SJCRH30 (cell line): ENCODE results near the gene ZNF77. TPM values are rescaled to one million over a fixed set of nuclear protein-coding genes. Genes with fewer than 3 reads are reported as not detected.
A peak's percentile ranks its signal among the peaks of the same experiment; 100 is the strongest.
"Not testable (repeated sequence)": the region's sequence is repeated elsewhere in the genome, so short reads cannot be mapped to it uniquely, and the experiment has no call there.

Source experiments
- DNase-seq, 2 experiments: peaks; one replicate each; pipeline ENCODE4 v3.0.0-alpha.2; 2015 to 2020
- H3K27ac ChIP-seq: fragments of 250-450 bp; sonication (Bioruptor Pico); 2 replicates; pipeline ENCODE4 v1.5.1; 2020; ENCODE audit warnings: mild to moderate bottlenecking, moderate library complexity
- H3K27me3 ChIP-seq: fragments of 250-450 bp; sonication (Bioruptor Pico); 2 replicates; pipeline ENCODE4 v1.5.1; 2020; ENCODE audit warnings: mild to moderate bottlenecking, moderate library complexity
- H3K36me3 ChIP-seq: fragments of 250-450 bp; sonication (Bioruptor Pico); 2 replicates; pipeline ENCODE4 v1.5.1; 2020; ENCODE audit warnings: mild to moderate bottlenecking, moderate library complexity
- H3K4me1 ChIP-seq: fragments of 250-450 bp; sonication (Bioruptor Pico); 2 replicates; pipeline ENCODE4 v1.5.1; 2020; ENCODE audit warnings: mild to moderate bottlenecking, moderate library complexity
- H3K4me3 ChIP-seq: fragments of 250-450 bp; sonication (Bioruptor Pico); 2 replicates; pipeline ENCODE4 v1.5.1; 2020; ENCODE audit warnings: mild to moderate bottlenecking, moderate library complexity
- H3K9me3 ChIP-seq: fragments of 250-450 bp; sonication (Bioruptor Pico); replicated peaks from 2 replicates; pipeline ENCODE4 v1.5.1; 2020; ENCODE audit warnings: mild to moderate bottlenecking, moderate library complexity
- total RNA-seq: library from RNA; depleted of rRNA; stranded (reverse); fragments of >200 nt; shearing (Covaris generic); gene quantifications from 2 replicates; pipeline ENCODE4 v1.2.3, GENCODE V29; 2014

Gene ZNF77
- total RNA-seq, 1 experiment from 2014 or later: 17.3 TPM

- no peaks in the 10 kb centered on the region for H3K36me3 ChIP-seq
- no peaks in the 10 kb centered on the region for H3K27me3 ChIP-seq
- peaks cover 9% of the 10 kb centered on the region; the same call in 1 of the 2 replicates for H3K4me1 ChIP-seq
- no peak for DNase-seq
- H3K4me3 ChIP-seq: no peak overlapping the region
- no peaks in the 10 kb centered on the region for H3K9me3 ChIP-seq
- H3K27ac ChIP-seq: no peak overlapping the region
Measured at GRCh38 chr19:2978166-2978767, 33.5 kb upstream of the ZNF77 start.

DNA sequence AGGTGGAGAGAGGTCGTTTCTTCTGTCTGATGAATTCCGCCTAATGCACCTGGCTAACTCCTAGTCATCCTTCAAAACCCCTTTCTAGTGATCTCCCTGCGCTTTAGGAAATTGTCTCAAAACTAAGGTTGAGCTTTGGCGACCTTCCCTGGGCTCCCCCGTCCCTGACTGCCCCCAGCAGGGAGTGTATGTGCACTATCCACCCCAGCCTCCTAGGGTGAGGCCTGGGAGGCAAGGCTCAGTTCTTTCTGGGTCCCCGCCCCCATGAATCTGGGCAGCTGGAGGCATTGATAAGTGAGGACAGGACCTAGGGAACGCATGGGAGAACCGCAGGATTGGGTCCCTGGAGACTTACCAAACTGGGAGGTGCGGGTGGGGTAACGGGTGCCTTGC, 33.0 kb upstream of the ZNF77 start:
- no peak overlapping the region for H3K27ac ChIP-seq
- H3K9me3 ChIP-seq: no peaks in the 10 kb centered on the region
- peak overlapping the region; percentile 54 for H3K4me3 ChIP-seq
- H3K36me3 ChIP-seq: no peaks in the 10 kb centered on the region
- H3K27me3 ChIP-seq: no peaks in the 10 kb centered on the region
- H3K4me1 ChIP-seq: peaks cover 6% of the 10 kb centered on the region; the same call in 1 of the 2 replicates
- DNase-seq: peak; percentile 32 to 37

DNA sequence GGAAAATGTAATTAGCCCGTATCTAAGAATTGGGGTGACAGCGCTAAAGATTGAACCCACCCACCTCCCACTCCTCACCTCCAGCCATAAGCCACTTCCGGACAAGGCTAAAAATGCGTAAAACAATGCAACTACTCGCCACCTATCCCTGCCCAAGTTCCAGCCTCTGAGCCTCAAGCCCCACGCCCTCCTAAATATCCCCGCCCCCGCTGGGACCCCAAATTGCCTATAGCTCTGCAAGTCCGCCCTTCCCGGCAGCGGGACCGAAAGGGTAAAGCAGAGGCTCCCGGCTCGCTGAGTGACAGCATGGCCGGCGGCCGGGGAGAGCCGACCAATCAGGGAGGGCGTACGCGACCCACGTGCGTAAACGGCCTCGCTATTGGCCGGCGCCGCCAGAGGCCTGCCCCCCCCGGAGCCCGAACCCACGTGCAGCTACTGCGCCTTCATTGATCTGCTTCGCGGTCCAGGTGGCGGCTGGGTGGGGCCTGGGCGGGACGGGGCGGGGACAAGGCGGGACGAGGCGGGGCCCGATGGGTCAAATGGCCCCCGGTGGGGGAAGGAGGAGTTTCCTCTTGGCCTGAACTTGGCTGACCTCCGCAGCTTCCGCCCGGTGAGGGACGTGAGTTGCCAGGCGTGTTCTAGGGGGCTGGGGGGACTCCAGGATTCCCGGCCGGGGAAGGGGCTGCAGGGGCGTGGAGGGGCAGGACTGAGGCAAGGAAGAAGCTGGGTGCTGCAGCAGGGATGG, 32.4 kb upstream of the ZNF77 start, which contains the start of gene TLE6:
TSS of gene TLE6 (plus strand) at position 564 of the 745 bp plus-strand sequence. CDS start 670 bp downstream, outside the sequence.
- H3K4me3 ChIP-seq: peak within 1 kb of the TSS; percentile 54
- H3K36me3 ChIP-seq: no peaks in the 10 kb centered on the region
- H3K27ac ChIP-seq: no peak within 1 kb of the TSS; the same call in 1 of the 2 replicates
- DNase-seq: peak; percentile 96 to 98
- no peaks in the 10 kb centered on the region for H3K27me3 ChIP-seq
- peaks cover 4% of the 10 kb centered on the region; the same call in 1 of the 2 replicates for H3K4me1 ChIP-seq
- H3K9me3 ChIP-seq: no peaks in the 10 kb centered on the region

GRCh38 chr19:2976609-2977000, 31.8 kb upstream of the ZNF77 start:
- Histone ChIP-seq H3K4me1 (peaks cover 8% of the 10 kb centered on the region; the same call in 1 of the 2 replicates), H3K9me3 (no peaks in the 10 kb centered on the region), H3K27ac (no peak overlapping the region; the same call in 1 of the 2 replicates), H3K4me3 (peak overlapping the region; percentile 54), H3K27me3 (no peaks in the 10 kb centered on the region), H3K36me3 (no peaks in the 10 kb centered on the region)
- DNase-seq: peak; percentile 49 to 60

DNA sequence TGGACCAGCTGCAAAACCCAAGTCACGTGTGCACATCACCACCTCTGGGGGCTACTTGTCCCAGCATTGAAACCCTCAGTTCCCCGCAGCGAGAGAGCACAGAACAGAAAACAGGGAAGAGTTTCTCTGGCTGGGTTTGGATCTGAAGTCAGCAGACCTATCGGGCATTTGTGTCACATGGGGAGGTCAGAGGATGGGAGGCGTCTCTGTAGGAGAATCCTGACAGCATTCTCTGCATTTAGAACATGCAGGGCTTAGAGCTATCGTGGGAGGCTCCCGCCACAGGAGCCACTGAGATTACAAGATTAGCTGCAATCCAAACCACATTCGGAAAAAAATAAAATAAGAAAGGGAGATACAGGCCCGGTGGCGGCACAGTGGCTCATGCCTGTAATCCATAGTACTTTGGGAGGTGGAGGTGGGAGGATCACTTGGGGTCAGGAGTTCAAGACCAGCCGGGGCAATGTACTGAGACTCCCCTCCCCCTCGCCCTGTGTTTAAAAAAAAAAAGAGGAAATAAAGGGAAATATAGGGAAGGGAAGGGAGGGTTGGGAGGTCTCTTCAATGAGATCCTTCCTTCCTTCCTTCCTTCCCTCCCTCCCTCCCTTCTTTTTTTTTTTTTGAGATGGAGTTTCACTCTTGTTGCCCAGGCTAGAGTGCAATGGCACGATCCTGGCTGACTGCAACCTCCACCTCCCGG, 29.7 kb upstream of the ZNF77 start:
- peaks cover 13% of the 10 kb centered on the region; the same call in 1 of the 2 replicates for H3K4me1 ChIP-seq
- no peaks in the 10 kb centered on the region for H3K9me3 ChIP-seq
- H3K27ac ChIP-seq: no peak overlapping the region
- H3K27me3 ChIP-seq: no peaks in the 10 kb centered on the region
- no peak overlapping the region for H3K4me3 ChIP-seq
- no peaks in the 10 kb centered on the region for H3K36me3 ChIP-seq
- peak; percentile 34 to 43 for DNase-seq

DNA sequence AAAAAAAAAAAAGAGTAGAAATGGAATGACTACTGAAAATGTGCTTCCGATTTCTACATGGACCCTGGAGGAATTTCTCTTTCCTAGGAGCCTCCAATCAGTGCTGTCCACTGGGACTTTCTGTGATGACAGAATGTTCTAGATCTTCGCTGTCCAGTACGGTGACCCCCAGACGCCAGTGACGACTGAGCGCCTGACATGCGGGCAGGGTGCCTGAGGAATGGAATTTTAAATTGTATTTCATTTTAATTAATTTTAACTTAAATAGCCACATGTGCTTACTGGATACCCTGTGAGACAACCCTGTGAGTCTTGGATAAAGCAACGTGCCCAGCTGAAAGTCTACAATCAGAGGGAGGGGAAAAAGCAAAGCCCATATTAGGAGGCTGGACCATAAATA, 28.5 kb upstream of the ZNF77 start:
- no peaks in the 10 kb centered on the region for H3K36me3 ChIP-seq
- H3K27me3 ChIP-seq: no peaks in the 10 kb centered on the region
- no peak overlapping the region for H3K4me3 ChIP-seq
- no peak for DNase-seq
- peaks cover 24% of the 10 kb centered on the region; the same call in 1 of the 2 replicates for H3K4me1 ChIP-seq
- H3K9me3 ChIP-seq: no peaks in the 10 kb centered on the region
- H3K27ac ChIP-seq: no peak overlapping the region

- no peak for DNase-seq
- H3K4me3 ChIP-seq: no peak overlapping the region
- no peak overlapping the region for H3K27ac ChIP-seq
- H3K27me3 ChIP-seq: no peaks in the 10 kb centered on the region
- H3K4me1 ChIP-seq: peaks cover 29% of the 10 kb centered on the region
- H3K36me3 ChIP-seq: no peaks in the 10 kb centered on the region
- no peaks in the 10 kb centered on the region for H3K9me3 ChIP-seq
Measured at GRCh38 chr19:2970201-2970835, 25.5 kb upstream of the ZNF77 start.

GRCh38 chr19:2969104-2969504, 24.3 kb upstream of the ZNF77 start:
- H3K4me3 ChIP-seq: no peak overlapping the region
- H3K4me1 ChIP-seq: peaks cover 29% of the 10 kb centered on the region
- no peaks in the 10 kb centered on the region for H3K9me3 ChIP-seq
- peak; percentile 68 to 77 for DNase-seq
- no peaks in the 10 kb centered on the region for H3K27me3 ChIP-seq
- peak overlapping the region; percentile 4; the same call in 1 of the 2 replicates for H3K27ac ChIP-seq
- H3K36me3 ChIP-seq: no peaks in the 10 kb centered on the region

DNA sequence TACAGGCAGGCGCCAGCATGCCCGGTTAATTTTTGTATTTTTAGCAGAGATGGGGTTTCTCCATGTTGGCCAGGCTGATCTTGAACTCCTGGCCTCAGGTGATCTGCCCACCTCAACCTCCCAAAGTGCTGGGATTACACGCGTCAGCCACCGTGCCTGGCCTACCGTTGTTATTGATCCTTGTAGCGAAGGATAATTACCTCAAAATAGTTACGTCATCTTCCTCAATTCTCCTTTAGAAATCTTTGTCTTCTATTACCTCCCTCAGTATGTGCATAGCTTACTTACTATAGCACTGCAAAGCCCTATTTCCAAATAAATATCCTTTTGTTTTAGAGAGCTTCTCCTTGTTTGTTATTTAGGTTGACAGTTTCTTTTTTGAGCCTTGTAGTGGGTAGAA, 23.2 kb upstream of the ZNF77 start:
- Histone ChIP-seq H3K9me3 (no peaks in the 10 kb centered on the region), H3K4me3 (no peak overlapping the region), H3K27me3 (no peaks in the 10 kb centered on the region), H3K4me1 (peaks cover 29% of the 10 kb centered on the region), H3K27ac (no peak overlapping the region), H3K36me3 (no peaks in the 10 kb centered on the region)
- no peak for DNase-seq

GRCh38 chr19:2964874-2965273, 20.1 kb upstream of the ZNF77 start:
- Histone ChIP-seq H3K9me3 (no peaks in the 10 kb centered on the region), H3K36me3 (no peaks in the 10 kb centered on the region), H3K4me1 (peaks cover 20% of the 10 kb centered on the region), H3K27me3 (no peaks in the 10 kb centered on the region), H3K4me3 (no peak overlapping the region), H3K27ac (no peak overlapping the region)
- no peak for DNase-seq

DNA sequence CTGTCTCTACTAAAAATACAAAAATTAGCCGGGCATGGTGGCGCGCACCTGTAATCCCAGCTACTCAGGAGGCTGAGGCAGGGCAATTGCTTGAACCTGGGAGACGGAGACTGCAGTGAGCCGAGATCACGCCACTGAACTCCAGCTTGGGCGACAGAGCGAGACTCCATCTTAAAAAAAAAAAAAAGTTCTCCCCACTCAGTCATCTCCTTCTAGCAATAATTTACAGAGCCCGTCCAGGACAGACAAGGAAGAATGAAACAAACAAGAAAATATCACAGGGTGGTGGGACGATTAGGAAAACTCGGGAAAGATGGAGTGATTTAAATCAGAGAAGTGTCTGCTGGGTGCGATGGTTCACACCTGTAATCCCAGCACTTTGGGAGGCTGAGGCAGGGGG, 18.9 kb upstream of the ZNF77 start:
- DNase-seq, H3K27ac ChIP-seq, H3K4me3 ChIP-seq, H3K36me3 ChIP-seq, H3K9me3 ChIP-seq, H3K27me3 ChIP-seq: not testable (repeated sequence)
- H3K4me1 ChIP-seq: peaks cover 13% of the 10 kb centered on the region

GRCh38 chr19:2963122-2963521, 18.4 kb upstream of the ZNF77 start:
- H3K27ac ChIP-seq: no peak overlapping the region
- H3K36me3 ChIP-seq: no peaks in the 10 kb centered on the region
- H3K27me3 ChIP-seq: no peaks in the 10 kb centered on the region
- peaks cover 8% of the 10 kb centered on the region for H3K4me1 ChIP-seq
- DNase-seq: no peak
- no peak overlapping the region for H3K4me3 ChIP-seq
- H3K9me3 ChIP-seq: no peaks in the 10 kb centered on the region

GRCh38 chr19:2962018-2962670, 17.4 kb upstream of the ZNF77 start:
- H3K36me3 ChIP-seq: no peaks in the 10 kb centered on the region
- H3K9me3 ChIP-seq: no peaks in the 10 kb centered on the region
- DNase-seq: peak; percentile 81 to 95
- no peak overlapping the region for H3K4me3 ChIP-seq
- no peaks in the 10 kb centered on the region for H3K27me3 ChIP-seq
- peaks cover 7% of the 10 kb centered on the region; the same call in 1 of the 2 replicates for H3K4me1 ChIP-seq
- no peak overlapping the region for H3K27ac ChIP-seq

DNA sequence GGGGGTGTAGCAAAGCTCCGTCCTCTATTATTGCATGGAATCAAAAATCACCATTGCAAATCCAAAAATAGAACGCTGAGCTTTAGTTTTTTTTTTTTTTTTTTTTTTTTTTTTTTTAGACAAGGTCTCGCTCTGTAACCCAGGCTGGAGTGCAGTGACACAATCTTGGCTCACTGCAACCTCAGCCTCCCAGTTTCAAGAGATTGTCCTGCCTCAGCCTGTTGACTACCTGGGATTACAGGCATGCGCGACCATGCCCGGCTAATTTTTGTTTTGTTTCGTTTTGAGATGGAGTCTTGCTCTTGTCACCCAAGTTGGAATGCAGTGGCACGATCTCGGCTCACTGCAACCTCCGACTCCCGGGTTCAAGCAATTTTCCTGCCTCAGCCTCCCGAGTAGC, 15.3 kb upstream of the ZNF77 start:
- Histone ChIP-seq H3K4me1 (no peaks in the 10 kb centered on the region), H3K36me3 (no peaks in the 10 kb centered on the region), H3K9me3 (no peaks in the 10 kb centered on the region), H3K27me3 (no peaks in the 10 kb centered on the region), H3K4me3 (no peak overlapping the region), H3K27ac (no peak overlapping the region)
- DNase-seq: no peak
